ENCODE measurements around the gene DPH2.

The DPH2 gene

DNA sequence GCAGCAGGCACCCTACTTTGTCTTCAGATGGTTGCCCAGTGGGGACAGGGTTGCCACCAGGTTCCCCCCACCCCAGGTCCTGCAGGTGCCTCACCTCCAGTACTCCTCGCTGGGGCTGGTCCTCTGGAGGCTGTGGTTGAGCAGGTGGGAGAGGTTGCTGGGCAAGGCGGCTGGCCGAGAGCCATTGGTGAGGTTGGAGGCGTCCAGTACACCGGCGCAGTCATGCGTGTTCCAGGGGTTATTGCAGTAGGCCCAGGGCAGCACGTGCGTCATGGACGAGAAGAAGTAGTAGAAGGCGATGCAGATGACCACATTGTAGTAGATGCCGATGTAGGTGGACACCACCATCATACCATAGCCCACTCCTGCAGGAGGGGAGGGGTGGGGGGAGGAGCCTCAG lies 38.4 kb downstream of the DPH2 start:
- no peak for DNase-seq

DNA sequence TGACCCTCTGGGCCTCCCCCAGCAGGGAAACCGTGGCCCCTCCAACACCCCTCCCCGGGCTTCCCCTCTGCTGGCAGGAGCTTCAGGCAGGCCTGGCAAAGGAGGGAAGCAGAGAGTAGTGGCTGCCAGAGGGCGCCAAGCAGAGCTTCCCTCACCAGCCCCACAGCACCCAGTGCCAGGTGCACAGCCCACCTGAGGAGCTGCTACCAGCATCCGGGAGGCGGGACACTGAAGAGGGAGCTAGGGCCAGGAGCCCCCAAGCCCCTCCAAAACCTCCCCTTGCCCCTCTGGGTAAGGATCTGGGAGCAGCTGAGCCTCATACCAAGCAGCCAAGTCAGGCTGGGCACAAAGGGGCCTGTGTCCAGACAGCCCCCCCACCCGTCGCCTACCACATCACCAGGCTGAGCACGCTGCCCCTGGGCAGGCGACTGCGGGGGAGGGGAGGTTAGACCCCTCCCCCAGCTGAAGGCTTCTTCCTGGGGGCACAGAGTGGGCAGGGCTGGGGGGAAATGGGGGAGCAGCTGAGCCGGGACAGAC lies 41.2 kb downstream of the DPH2 start:
- DNase-seq: no peak

DNA sequence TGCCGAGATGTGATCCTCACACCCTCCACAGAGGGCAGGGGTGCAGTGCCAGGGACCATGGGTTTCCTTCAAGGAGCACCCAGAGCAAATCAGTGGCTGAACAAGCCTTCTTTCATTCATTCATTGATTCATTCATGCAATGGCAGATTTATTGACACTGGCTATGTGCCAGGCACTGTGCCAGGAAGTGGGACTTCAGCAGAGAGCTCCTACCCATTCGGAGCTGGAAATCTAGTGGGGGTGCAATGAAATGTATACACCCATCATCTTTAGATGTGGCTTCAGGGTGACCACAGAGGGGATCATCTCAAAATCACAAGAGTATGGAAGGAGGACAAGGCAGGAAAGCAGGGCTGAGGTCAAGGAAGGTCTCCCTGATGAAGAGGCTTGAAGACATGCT lies 42.6 kb downstream of the DPH2 start:
- DNase-seq: no peak

DNA sequence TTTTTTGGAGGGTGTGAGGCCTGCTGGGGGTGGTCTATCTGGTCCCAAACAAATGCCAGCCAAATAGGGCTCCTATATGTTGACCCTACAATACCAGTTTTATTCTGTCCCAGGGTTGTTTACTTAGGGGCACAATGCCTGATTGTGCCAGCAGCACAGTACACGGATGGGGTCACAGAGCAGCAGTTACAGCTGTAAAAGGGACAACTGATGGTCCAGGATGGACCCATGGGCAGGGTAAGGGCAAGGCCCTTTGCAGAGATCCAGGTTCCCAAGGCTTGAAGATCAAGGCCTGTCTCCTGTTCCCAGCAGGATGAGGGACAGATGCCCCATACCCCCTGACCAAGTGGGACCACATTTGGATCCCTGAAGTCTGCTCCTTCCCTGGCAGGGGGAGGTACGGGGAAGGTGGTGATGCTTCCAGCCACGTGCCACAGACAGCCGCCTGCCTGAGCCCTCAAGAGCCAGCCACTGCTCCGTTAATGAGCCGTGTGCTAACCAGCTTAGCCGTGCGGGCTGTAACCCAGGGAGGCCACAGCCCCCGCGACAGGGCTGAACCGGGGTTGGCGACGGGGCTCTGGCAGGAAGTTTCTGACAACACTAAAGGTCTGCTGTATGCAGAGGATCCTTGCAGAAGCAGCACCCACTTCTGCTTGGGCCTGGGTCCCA lies 43.3 kb downstream of the DPH2 start:
- peak; percentile 8 for DNase-seq

DNA sequence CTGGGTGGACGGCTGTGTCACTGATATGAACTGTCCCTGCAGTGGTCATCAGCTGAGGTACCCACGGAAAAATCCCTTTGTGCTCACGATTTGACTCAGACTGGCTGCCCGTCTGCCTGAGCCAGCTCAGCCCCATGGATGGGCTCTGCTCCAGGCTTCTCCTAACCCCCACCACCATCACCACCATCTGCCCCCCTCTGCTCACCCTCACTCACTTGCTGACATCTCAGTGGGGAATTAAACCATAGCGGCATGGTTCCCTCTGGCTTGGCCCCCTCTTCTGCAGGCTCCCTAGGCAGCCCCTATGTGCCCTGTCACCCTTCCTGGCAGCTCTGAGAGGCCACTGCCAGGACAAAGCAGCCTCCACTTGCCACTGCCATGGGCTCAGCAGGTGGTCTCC lies 44.1 kb downstream of the DPH2 start:
- no peak for DNase-seq

DNA sequence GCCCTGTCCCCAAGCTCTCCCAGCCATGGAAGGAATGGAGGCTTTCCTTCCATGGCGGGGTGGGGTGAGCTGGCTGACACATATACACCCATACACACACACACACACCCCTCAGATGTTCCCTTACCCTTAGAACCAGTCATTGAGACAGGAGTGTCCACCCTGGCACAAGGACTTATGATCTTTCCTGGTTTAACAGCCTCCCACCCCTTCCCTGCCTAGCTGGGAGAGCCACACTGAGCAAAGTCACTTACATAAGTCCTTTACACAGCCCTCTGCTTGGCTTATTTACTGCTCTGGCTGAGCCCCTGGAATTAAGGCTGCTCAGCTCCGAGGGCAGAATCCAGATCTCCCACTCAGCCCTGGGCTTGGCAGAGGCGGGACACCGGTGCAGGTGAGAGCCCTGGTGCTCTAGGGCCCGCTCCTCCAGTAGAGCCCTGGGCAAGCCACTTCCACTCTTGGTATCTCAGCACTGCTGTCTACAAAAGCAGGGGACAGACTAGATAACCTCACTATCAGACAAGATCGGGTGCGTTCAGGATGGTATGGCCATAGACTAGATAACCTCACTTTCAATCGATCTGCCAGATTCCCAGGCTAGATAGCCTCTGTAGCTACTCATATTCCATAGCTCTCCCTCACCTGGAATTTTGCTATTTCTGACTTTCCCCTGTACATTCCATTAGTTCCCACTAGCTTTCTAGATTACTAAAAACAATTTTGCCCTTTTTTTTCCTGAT lies 44.7 kb downstream of the DPH2 start:
- DNase-seq: no peak

DNA sequence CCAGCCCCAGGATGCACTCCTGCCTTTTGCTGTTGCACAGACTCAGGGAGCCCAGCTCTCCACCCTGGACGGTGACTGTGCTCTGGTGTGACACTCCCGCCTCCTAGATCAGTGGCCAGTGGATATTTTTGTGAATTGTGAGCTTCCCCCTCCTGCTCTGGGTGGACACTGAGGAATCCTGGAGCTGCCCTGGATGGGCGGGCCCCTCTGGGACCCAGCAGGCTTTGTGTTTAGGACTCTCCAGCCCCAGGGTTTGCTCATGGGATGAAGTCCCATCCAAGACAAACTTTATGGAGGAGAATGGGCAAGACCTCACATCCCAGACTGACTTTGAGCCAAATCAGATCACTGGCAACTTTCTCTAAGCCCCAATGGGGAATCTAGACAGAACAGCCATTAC lies 45.4 kb downstream of the DPH2 start:
- DNase-seq: no peak

DNA sequence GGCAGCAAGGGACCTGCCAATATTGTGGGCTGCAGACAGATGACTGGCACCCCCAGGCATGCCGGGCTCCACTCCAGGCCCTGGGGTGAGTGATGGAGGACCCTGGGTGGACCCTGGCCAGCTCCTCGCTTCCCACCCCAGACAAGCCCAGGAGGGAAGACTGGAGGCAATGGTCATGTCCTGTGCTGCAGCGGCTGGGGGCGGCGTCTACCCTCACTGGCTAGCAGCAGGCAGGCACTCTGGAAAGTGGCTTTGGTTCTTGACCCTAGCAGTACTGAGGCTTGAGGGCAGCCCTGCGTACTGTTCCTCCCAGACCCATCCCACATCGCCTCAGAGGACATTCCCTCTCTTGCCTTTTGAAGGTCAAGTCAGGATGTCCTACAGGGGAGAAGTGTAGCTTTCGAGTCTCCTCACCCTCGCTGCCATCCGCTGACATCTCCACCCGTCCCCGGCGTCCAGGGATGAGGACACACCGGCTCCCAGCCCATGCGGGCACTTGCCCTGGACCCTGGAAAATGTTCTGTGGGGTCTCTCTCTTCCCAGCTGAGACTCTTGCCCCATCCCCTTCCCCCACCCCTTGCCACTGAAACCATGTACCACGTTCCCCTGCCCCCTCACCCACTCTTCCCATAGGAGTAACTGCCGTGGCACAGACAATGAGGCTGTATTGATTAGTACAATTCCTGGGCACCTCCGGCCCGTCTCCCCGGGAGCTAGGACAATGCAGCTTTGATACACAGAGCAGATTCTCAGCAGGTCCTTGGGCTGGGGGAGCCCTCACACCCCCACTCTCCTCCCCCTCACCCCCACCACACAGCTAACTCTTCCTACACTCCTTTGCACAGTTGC lies 46.5 kb downstream of the DPH2 start:
- no peak for DNase-seq

DNA sequence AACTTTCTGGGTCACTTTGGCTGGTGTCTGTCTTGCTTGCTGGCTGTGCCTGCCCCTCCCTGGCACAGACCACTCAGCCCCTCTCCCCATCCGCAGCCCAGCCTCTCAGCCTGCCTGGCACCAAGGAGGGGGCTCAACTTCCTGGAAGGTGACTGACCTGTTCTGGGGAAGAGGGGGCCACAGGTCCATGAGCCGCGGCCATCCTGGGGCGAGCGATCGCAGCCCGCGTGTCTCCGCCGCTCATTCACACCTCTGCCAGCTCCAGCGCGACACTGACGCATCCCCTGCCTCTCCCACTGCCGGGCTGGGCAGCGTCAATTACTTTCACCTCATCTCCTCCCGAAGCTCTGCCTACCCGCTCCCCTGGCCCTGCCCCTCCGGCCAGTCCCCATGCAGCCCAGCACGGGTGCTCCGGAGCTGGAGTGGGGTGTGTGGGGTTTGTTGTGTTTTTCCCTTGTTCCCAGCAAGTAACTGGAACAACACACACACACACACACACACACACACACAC lies 47.1 kb downstream of the DPH2 start:
- no peak for DNase-seq

DNA sequence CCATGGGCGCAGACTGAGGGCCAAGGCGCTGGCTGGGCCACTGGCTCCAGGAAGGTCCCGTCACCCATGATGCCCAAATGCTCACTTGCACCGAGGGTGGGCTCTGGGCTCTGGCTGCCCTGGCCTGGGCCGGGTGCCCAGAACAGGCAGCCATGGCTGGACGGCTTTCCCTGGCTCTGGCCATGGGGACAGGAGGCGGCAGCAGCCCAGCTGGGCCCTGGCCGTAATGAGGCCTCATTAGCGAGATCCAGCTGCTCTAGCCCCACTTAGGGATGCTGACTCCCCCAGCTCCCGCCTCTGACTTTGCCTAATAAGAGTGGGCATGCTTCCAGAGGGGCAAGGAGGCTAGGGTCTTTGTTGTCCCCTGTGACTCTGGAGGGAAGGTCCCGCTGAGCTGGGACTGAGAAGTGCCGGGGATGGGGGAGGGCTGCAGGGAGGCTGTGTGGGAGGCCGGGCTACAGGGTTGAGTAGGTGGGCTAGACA lies 49.7 kb downstream of the DPH2 start:
- no peak for DNase-seq

DNA sequence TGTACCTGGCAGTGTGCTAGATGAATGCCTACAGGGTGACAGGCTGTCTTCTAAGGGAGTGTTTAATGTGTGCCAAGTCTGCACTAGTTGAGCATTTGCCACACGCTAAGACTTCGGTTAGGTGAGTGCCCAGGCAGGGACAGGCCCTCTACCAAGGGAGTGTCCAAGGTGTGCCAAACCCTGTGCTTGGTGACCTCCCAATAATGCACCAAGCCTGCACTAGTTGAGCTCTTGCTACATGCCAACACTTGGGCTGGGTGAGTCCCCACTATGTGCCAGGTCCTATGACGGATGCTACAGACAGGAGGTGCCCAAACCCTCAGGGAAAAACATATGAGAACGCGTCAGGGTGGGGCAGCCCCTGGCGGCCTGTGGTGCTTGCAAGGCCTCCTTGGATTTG lies 50.7 kb downstream of the DPH2 start:
- no peak for DNase-seq

DNA sequence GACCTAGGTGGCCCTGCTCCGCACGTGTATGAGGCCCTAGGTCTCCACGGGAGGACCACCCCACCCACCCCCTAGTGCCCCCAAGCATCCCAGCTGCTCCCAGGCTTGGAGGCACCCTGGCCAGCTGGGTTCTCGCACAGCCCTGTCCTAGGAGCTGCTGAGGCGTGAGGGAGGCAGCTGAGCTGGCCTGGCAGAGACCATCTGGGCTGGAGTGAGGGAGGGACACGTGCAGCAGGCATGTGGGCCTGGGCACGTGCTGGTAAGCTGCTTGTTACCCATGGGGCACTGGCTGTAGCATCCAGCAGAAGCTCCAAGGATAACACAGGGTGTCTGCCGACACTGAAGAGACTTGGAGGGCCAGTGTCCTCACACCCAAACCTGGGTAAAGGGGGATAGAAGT lies 51.3 kb downstream of the DPH2 start:
- DNase-seq: no peak

DNA sequence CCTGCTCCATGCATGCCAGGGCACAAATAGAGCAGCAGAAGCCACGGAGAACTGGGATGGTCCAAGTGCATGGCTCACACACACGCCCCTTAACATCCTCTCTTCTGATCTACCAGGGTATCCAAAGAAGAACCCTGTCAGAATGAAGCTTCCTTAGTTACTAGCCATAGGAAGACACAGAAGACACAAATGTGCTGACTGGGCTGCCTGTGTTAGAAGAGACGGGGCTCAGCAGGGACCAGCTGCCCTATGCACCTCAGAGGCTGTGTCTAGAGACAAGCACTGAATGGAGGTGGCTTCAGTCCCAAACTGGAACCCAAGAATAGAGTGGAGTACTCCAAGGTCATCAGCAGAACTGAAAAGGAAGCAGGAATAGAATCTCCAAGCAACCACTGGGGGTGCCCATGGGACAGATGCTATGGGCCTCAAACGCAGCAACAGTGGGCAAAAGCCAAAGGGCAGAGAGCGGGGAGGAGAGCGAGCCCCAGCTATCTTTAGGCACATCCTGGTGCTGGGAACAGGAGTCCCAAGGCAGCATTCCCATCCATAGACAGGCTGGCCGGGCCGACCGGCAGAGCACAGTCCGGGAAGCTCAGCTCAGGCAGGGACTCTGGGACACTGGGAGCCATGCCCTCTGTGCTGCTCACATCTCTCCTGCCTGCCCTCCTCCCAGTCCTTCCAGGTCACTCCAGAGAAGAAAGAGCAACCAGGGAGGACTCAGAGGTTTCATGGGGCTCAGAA lies 51.9 kb downstream of the DPH2 start:
- no peak for DNase-seq
